ENCODE data around the gene RBM5. TPM values are rescaled to one million over a fixed set of nuclear protein-coding genes. Genes with fewer than 3 reads are reported as not detected.

RBM5 gene
- total RNA-seq, 1 donor from 2014 or later = 80.3 TPM

GRCh38 chr3:50095352-50095998 lies 6.8 kb downstream of the RBM5 start:
- peaks cover 27% of the 10 kb centered on the region for H3K36me3 ChIP-seq (ENCODE audit: control insufficient read depth, insufficient read depth, low read length)
- no peak overlapping the region for H3K4me3 ChIP-seq (ENCODE audit: low read depth, low read length)
- H3K27me3 ChIP-seq (ENCODE audit: control insufficient read depth, insufficient read depth, low read length) = no peaks in the 10 kb centered on the region
- no peak for TF ChIP-seq CTCF (IDR thresholded peaks at IDR 0.05; ENCODE audit: insufficient read depth, low read length, severe bottlenecking)
- no peak for DNase-seq (ENCODE audit: low read depth)
- FAIRE-seq = no peak

- FAIRE-seq (no peak), DNase-seq (ENCODE audit: low read depth) (no peak)
- Histone ChIP-seq H3K4me3 (ENCODE audit: low read depth, low read length) (no peak overlapping the region), H3K36me3 (ENCODE audit: control insufficient read depth, insufficient read depth, low read length) (peaks cover 23% of the 10 kb centered on the region), H3K27me3 (ENCODE audit: control insufficient read depth, insufficient read depth, low read length) (no peaks in the 10 kb centered on the region)
- no peak for TF ChIP-seq CTCF (IDR thresholded peaks at IDR 0.05; ENCODE audit: insufficient read depth, low read length, severe bottlenecking)
These were observed 11.7 kb downstream of the RBM5 start for GRCh38 chr3:50100386-50100785.

GRCh38 chr3:50100956-50101845 lies 12.5 kb downstream of the RBM5 start:
- H3K36me3 ChIP-seq (ENCODE audit: control insufficient read depth, insufficient read depth, low read length) = peaks cover 21% of the 10 kb centered on the region
- no peak overlapping the region for H3K4me3 ChIP-seq (ENCODE audit: low read depth, low read length)
- H3K27me3 ChIP-seq (ENCODE audit: control insufficient read depth, insufficient read depth, low read length) = no peaks in the 10 kb centered on the region
- no peak for TF ChIP-seq CTCF (IDR thresholded peaks at IDR 0.05; ENCODE audit: insufficient read depth, low read length, severe bottlenecking)
- FAIRE-seq (no peak), DNase-seq (ENCODE audit: low read depth) (no peak)

GRCh38 chr3:50102558-50102957 lies 13.8 kb downstream of the RBM5 start:
- H3K36me3 ChIP-seq (ENCODE audit: control insufficient read depth, insufficient read depth, low read length) = peaks cover 27% of the 10 kb centered on the region
- DNase-seq (ENCODE audit: low read depth) (no peak), FAIRE-seq (no peak)

GRCh38 chr3:50111757-50112156 lies 23.0 kb downstream of the RBM5 start:
- H3K36me3 ChIP-seq (ENCODE audit: control insufficient read depth, insufficient read depth, low read length) = peaks cover 33% of the 10 kb centered on the region
- no peak for FAIRE-seq

More at GRCh38 chr3:50102558-50102957, 13.8 kb downstream of the RBM5 start:
- Histone ChIP-seq H3K27me3 (ENCODE audit: control insufficient read depth, insufficient read depth, low read length) (no peaks in the 10 kb centered on the region), H3K4me3 (ENCODE audit: low read depth, low read length) (no peak overlapping the region)
- TF ChIP-seq CTCF (IDR thresholded peaks at IDR 0.05; ENCODE audit: insufficient read depth, low read length, severe bottlenecking) = no peak

More at GRCh38 chr3:50111757-50112156, 23.0 kb downstream of the RBM5 start:
- TF ChIP-seq CTCF (IDR thresholded peaks at IDR 0.05; ENCODE audit: insufficient read depth, low read length, severe bottlenecking) = no peak
- no peak for DNase-seq (ENCODE audit: low read depth)
- Histone ChIP-seq H3K27me3 (ENCODE audit: control insufficient read depth, insufficient read depth, low read length) (no peaks in the 10 kb centered on the region), H3K4me3 (ENCODE audit: low read depth, low read length) (no peak overlapping the region)
